ENCODE data around the gene HS3ST4. TPM values are rescaled to one million over a fixed set of nuclear protein-coding genes. Genes with fewer than 3 reads are reported as not detected.

HS3ST4 gene
- total RNA-seq, 1 donor from 2014 or later = 1.2 TPM

- no peaks in the 10 kb centered on the region for H3K79me2 ChIP-seq (ENCODE audit: insufficient read depth, low read length)
- DNase-seq (ENCODE audit: low read depth) (no peak), FAIRE-seq (no peak)
- no peak overlapping the region for H2AFZ ChIP-seq (ENCODE audit: low read depth, low read length)
- H3K9me3 ChIP-seq (ENCODE audit: insufficient read depth, low read depth, low read length) = no peaks in the 10 kb centered on the region
- no peak overlapping the region for H3K4me3 ChIP-seq (ENCODE audit: insufficient read depth, low read depth, low read length)
- Mint-ChIP-seq H3K27me3 (ENCODE audit: low read depth, unreplicated experiment) (no peaks in the 10 kb centered on the region), H3K4me1 (ENCODE audit: low read depth, unreplicated experiment) (no peaks in the 10 kb centered on the region), H3K36me3 (ENCODE audit: low read depth, unreplicated experiment) (no peaks in the 10 kb centered on the region), H3K4me3 (ENCODE audit: unreplicated experiment) (no peak overlapping the region), H3K27ac (ENCODE audit: unreplicated experiment) (no peak overlapping the region), H3K9me3 (ENCODE audit: unreplicated experiment) (peaks cover 2% of the 10 kb centered on the region)
- no peaks in the 10 kb centered on the region for H3K27me3 ChIP-seq (ENCODE audit: insufficient read depth, low read length)
- H3K4me1 ChIP-seq (ENCODE audit: insufficient read depth, low read length) = no peaks in the 10 kb centered on the region
- H4K20me1 ChIP-seq (ENCODE audit: insufficient read depth, low read length) = no peaks in the 10 kb centered on the region
- H3K9ac ChIP-seq (ENCODE audit: low read length) = no peak overlapping the region
- H3K36me3 ChIP-seq (ENCODE audit: insufficient read depth, low read length) = no peaks in the 10 kb centered on the region
- no peak overlapping the region for H3K27ac ChIP-seq (ENCODE audit: low read depth, low read length)
- no peak overlapping the region for H3K4me2 ChIP-seq (ENCODE audit: low read length)
- TF ChIP-seq CTCF (IDR thresholded peaks at IDR 0.05; ENCODE audit: insufficient read depth, low read depth, low read length) (no peak), EZH2 (IDR thresholded peaks at IDR 0.05; ENCODE audit: insufficient read depth, low read length) (no peak)
Measured at GRCh38 chr16:25855818-25856217, 164.1 kb downstream of the HS3ST4 start.

GRCh38 chr16:25859645-25860044 is 167.9 kb downstream of the HS3ST4 start:
- H3K4me1 ChIP-seq (ENCODE audit: insufficient read depth, low read length) = no peaks in the 10 kb centered on the region
- no peaks in the 10 kb centered on the region for H3K27me3 ChIP-seq (ENCODE audit: insufficient read depth, low read length)
- no peaks in the 10 kb centered on the region for H3K27me3 Mint-ChIP-seq (ENCODE audit: low read depth, unreplicated experiment)
- no peak overlapping the region for H3K27ac ChIP-seq (ENCODE audit: low read depth, low read length)
- no peaks in the 10 kb centered on the region for H3K79me2 ChIP-seq (ENCODE audit: insufficient read depth, low read length)
- H2AFZ ChIP-seq (ENCODE audit: low read depth, low read length) = no peak overlapping the region
- no peak overlapping the region for H3K4me3 ChIP-seq (ENCODE audit: insufficient read depth, low read depth, low read length)
- no peak overlapping the region for H3K4me3 Mint-ChIP-seq (ENCODE audit: unreplicated experiment)
- H3K9me3 ChIP-seq (ENCODE audit: insufficient read depth, low read depth, low read length) = no peaks in the 10 kb centered on the region
- no peaks in the 10 kb centered on the region for H4K20me1 ChIP-seq (ENCODE audit: insufficient read depth, low read length)
- FAIRE-seq = no peak
- H3K36me3 ChIP-seq (ENCODE audit: insufficient read depth, low read length) = no peaks in the 10 kb centered on the region
- H3K4me2 ChIP-seq (ENCODE audit: low read length) = no peak overlapping the region
- no peak overlapping the region for H3K9ac ChIP-seq (ENCODE audit: low read length)
- no peak overlapping the region for H3K27ac Mint-ChIP-seq (ENCODE audit: unreplicated experiment)
- H3K36me3 Mint-ChIP-seq (ENCODE audit: low read depth, unreplicated experiment) = no peaks in the 10 kb centered on the region
- no peak for DNase-seq (ENCODE audit: low read depth)
- TF ChIP-seq EZH2 (IDR thresholded peaks at IDR 0.05; ENCODE audit: insufficient read depth, low read length) (no peak), CTCF (IDR thresholded peaks at IDR 0.05; ENCODE audit: insufficient read depth, low read depth, low read length) (no peak)
- peaks cover 2% of the 10 kb centered on the region for H3K9me3 Mint-ChIP-seq (ENCODE audit: unreplicated experiment)
- no peaks in the 10 kb centered on the region for H3K4me1 Mint-ChIP-seq (ENCODE audit: low read depth, unreplicated experiment)

- Histone ChIP-seq H3K9ac (ENCODE audit: low read length) (no peak overlapping the region), H4K20me1 (ENCODE audit: insufficient read depth, low read length) (no peaks in the 10 kb centered on the region), H3K4me1 (ENCODE audit: insufficient read depth, low read length) (no peaks in the 10 kb centered on the region), H3K9me3 (ENCODE audit: insufficient read depth, low read depth, low read length) (no peaks in the 10 kb centered on the region), H3K79me2 (ENCODE audit: insufficient read depth, low read length) (no peaks in the 10 kb centered on the region), H3K27me3 (ENCODE audit: insufficient read depth, low read length) (no peaks in the 10 kb centered on the region), H3K4me2 (ENCODE audit: low read length) (no peak overlapping the region), H3K36me3 (ENCODE audit: insufficient read depth, low read length) (no peaks in the 10 kb centered on the region), H3K4me3 (ENCODE audit: insufficient read depth, low read depth, low read length) (no peak overlapping the region), H2AFZ (ENCODE audit: low read depth, low read length) (no peak overlapping the region), H3K27ac (ENCODE audit: low read depth, low read length) (no peak overlapping the region)
- no peaks in the 10 kb centered on the region for H3K36me3 Mint-ChIP-seq (ENCODE audit: low read depth, unreplicated experiment)
- no peaks in the 10 kb centered on the region for H3K9me3 Mint-ChIP-seq (ENCODE audit: unreplicated experiment)
- no peak for TF ChIP-seq EZH2 (IDR thresholded peaks at IDR 0.05; ENCODE audit: insufficient read depth, low read length)
- no peak for TF ChIP-seq CTCF (IDR thresholded peaks at IDR 0.05; ENCODE audit: insufficient read depth, low read depth, low read length)
- DNase-seq (ENCODE audit: low read depth) (no peak), FAIRE-seq (no peak)
- H3K27ac Mint-ChIP-seq (ENCODE audit: unreplicated experiment) = no peak overlapping the region
- H3K4me3 Mint-ChIP-seq (ENCODE audit: unreplicated experiment) = no peak overlapping the region
- H3K27me3 Mint-ChIP-seq (ENCODE audit: low read depth, unreplicated experiment) = no peaks in the 10 kb centered on the region
- no peaks in the 10 kb centered on the region for H3K4me1 Mint-ChIP-seq (ENCODE audit: low read depth, unreplicated experiment)
Measured at GRCh38 chr16:25867041-25867440, 175.3 kb downstream of the HS3ST4 start.

All from astrocyte (in vitro differentiated cells and primary cell).